ENCODE data around the gene CNTNAP2. TPM values are rescaled to one million over a fixed set of nuclear protein-coding genes. Genes with fewer than 3 reads are reported as not detected.

CNTNAP2 gene
- total RNA-seq, 8 experiments from 2014 or later = 0.05 to 27.0 (median 15.0) TPM

DNA sequence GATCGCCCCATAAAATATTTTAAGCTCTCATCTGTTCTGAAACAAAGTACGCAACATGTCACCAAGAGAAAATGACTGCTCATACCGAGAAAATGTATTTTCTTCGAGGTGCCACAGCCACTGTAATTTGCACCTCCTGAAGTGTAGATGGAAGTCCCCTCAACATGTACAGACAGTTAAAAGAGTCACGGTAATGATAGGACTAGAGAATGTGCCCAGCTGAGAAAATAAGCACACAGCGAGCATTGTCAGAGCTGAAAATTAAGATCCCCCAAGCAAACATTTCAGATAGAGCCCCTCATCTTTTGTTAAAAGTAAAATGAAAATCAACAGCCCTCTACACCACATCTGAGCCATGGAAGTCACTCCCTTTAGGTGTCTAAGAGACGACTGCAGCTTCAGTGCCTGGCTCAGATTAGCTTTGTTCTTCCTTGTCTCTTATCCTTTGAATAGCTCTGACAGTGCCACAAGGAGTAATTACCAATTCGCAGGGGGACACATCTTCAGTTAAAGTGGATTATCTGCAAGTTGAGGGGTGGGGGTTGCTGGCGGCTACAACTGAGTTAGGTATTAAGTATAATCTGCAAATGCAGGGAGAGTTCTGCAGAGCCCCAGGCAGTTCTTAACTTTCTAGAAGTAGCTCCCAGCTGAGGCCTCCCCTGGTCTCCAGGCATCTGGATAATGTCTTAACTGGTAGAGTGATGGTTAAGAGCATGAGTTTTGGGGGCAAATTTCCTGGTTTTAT lies 2251.3 kb downstream of the CNTNAP2 start:
- no peak overlapping the region for H3K4me3 ChIP-seq
- 4 to 93% (median 51%) methylated on average over 2 to 9 of the region's 9 CpGs; no CpG with 5 or more reads in 1 of the 10 experiments for WGBS, 10 experiments
- ATAC-seq (replicated peaks in 6 of 8) = peak in 1 of 8 experiments; percentile 41
- in situ Hi-C loops (cut with MboI; ENCODE audit: low pct_unique_long_range_greater_than_20kb in 2 of 9, low sequenced_read_pairs in 9 of 9, unreplicated experiment in 9 of 9) = no loop called here
- H3K4me1 ChIP-seq (replicated peaks in 1 of 2) = peaks cover 0 to 14% of the 10 kb centered on the region in 2 donors
- no peak overlapping the region for H3K27ac ChIP-seq

GRCh38 chr7:148368562-148368961 lies 2252.0 kb downstream of the CNTNAP2 start:
- ATAC-seq (replicated peaks in 6 of 8) = no peak
- in situ Hi-C loops (cut with MboI; ENCODE audit: low pct_unique_long_range_greater_than_20kb in 2 of 9, low sequenced_read_pairs in 9 of 9, unreplicated experiment in 9 of 9) = no loop called here
- WGBS, 10 experiments = 0 to 94% (median 45%) methylated on average over 3 to 9 of the region's 10 CpGs; no CpG with 5 or more reads in 3 of the 10 experiments
- H3K4me3 ChIP-seq = no peak overlapping the region
- peaks cover 0 to 14% of the 10 kb centered on the region in 2 donors for H3K4me1 ChIP-seq (replicated peaks in 1 of 2)
- no peak overlapping the region for H3K27ac ChIP-seq

DNA sequence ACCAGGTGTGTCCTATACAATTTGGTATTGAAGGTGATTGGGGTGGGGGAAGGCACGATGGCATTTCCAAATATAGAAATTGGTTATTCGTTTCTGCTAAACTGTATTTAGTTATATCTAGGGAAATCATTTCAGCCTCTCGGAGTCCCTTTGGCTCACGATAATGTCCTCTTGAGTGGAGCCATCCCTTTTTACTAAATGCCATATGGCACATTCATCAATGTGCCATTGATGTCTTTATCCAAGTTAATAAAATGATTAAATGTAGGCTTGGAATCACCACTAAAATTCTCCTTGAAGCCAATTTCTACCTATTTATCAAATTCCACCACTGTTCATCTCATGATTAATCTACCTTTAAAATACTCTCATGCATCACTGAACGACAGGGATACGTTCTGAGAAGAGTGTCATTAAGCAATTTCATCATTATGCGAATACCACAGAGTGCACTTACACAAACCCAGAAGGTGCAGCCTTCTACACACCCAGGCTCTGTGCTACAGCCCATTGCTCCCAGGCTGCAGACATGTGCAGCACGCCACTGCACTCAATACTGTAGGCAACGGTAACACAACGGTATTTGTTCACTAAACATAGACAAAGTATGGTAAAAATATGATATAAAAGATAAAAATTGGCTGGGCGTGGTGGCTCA lies 2254.8 kb downstream of the CNTNAP2 start:
- ATAC-seq (replicated peaks in 6 of 8) = peak in 6 of 8 experiments; percentile 40 to 99 (median 86)
- in situ Hi-C loops (cut with MboI; ENCODE audit: low pct_unique_long_range_greater_than_20kb in 2 of 9, low sequenced_read_pairs in 9 of 9, unreplicated experiment in 9 of 9) = no loop called here
- H3K4me3 ChIP-seq = no peak overlapping the region
- 20 to 100% (median 68%) methylated on average over 1 to 11 of the region's 11 CpGs for WGBS, 10 experiments
- H3K27ac ChIP-seq = no peak overlapping the region
- H3K4me1 ChIP-seq (replicated peaks in 1 of 2) = peaks cover 0 to 14% of the 10 kb centered on the region in 2 donors

DNA sequence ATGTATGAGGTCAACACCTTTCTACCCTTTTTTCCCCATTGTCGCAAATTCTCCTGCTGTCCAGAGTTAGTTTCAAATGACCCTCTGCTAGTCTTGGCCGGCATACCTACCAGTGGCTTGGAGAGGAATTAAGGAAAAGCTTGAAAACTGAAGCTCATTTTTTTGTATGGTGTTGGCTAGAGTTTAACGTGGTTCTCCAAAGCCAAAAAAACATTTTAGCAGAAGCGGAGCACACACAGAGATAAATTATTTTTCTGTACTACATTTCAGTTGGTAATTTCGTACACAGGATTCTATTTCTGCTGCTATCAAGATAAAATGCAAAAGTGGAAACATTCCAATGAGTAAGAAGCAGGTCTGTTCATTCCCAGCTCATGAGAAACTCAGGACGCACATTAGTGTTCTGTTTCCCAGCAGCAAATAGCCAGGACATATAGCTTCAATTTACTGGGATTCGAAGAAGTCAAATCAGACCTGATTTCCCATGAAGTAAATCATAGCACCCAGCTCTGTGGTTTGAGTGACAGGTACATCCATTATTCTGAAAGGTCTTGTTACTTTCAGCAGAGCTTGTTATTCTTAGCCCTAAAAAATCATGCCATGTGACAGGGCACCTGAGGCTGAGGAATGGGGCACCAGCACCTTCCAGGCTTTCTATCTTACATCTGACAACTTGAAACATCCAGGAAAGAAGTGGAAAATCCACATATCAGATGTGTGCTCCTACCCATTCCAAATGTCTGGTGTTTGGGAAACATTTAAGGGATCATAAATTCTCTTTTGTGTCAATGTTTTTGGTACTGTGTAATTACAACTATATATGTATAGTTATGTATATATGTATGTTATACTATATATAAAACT lies 2258.0 kb downstream of the CNTNAP2 start:
- WGBS, 10 experiments = 3 to 100% (median 86%) methylated on average over 1 to 7 of the region's 7 CpGs
- ATAC-seq (replicated peaks in 6 of 8) = no peak
- no peak overlapping the region for H3K4me3 ChIP-seq
- in situ Hi-C loops (cut with MboI; ENCODE audit: low pct_unique_long_range_greater_than_20kb in 2 of 9, low sequenced_read_pairs in 9 of 9, unreplicated experiment in 9 of 9) = no loop called here
- no peak overlapping the region for H3K27ac ChIP-seq
- H3K4me1 ChIP-seq (replicated peaks in 1 of 2) = peaks cover 4 to 19% of the 10 kb centered on the region in 2 donors

DNA sequence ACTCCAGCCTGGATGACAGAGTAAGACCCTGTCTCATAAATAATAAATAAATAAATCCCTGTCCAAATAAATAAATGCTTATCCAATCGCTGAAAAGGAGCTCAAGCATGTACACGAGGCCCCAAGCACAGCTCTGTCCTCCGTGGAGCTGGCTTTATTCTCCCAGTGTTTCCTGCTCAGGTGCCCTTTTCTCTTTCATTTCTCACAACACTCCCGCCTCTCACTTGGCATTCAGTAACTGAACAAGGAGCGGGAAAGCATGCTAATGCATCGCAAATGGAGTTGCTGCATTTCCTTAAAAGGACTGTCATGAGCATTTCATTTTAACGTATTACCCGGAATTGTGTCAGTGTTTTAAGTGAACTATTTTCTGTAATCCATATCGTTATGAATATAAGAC lies 2263.1 kb downstream of the CNTNAP2 start:
- ATAC-seq (replicated peaks in 6 of 8) = peak in 5 of 8 experiments; percentile 66 to 80 (median 69)
- peaks cover 13 to 24% of the 10 kb centered on the region in 2 donors for H3K4me1 ChIP-seq (replicated peaks in 1 of 2)
- WGBS, 10 experiments = 0 to 60% (median 30%) methylated on average over 1 to 9 of the region's 9 CpGs; no CpG with 5 or more reads in 2 of the 10 experiments
- no peak overlapping the region for H3K4me3 ChIP-seq
- in situ Hi-C loops (cut with MboI; ENCODE audit: low pct_unique_long_range_greater_than_20kb in 2 of 9, low sequenced_read_pairs in 9 of 9, unreplicated experiment in 9 of 9) = no loop called here
- peak overlapping the region; percentile 31 to 46 for H3K27ac ChIP-seq

- no peak overlapping the region for H3K4me3 ChIP-seq
- H3K27ac ChIP-seq = peak overlapping the region in 1 of 2 donors; percentile 38
- 7 to 93% (median 68%) methylated on average over 2 to 10 of the region's 13 CpGs; no CpG with 5 or more reads in 1 of the 10 experiments for WGBS, 10 experiments
- in situ Hi-C loops (cut with MboI; ENCODE audit: low pct_unique_long_range_greater_than_20kb in 2 of 9, low sequenced_read_pairs in 9 of 9, unreplicated experiment in 9 of 9) = no loop called here
- H3K4me1 ChIP-seq (replicated peaks in 1 of 2) = peaks cover 17 to 32% of the 10 kb centered on the region in 2 donors
- ATAC-seq (replicated peaks in 6 of 8) = peak in 1 of 8 experiments; percentile 5
These were observed 2264.2 kb downstream of the CNTNAP2 start for GRCh38 chr7:148380596-148381419.

GRCh38 chr7:148382596-148382995 lies 2266.0 kb downstream of the CNTNAP2 start:
- WGBS, 10 experiments = 0 to 100% (median 52%) methylated on average over 1 to 7 of the region's 8 CpGs; no CpG with 5 or more reads in 4 of the 10 experiments
- Histone ChIP-seq H3K4me3 (no peak overlapping the region), H3K27ac (no peak overlapping the region), H3K4me1 (replicated peaks in 1 of 2) (peaks cover 17 to 32% of the 10 kb centered on the region in 2 donors)
- in situ Hi-C loops (cut with MboI; ENCODE audit: low pct_unique_long_range_greater_than_20kb in 2 of 9, low sequenced_read_pairs in 9 of 9, unreplicated experiment in 9 of 9) = no loop called here
- no peak for ATAC-seq (replicated peaks in 6 of 8)

DNA sequence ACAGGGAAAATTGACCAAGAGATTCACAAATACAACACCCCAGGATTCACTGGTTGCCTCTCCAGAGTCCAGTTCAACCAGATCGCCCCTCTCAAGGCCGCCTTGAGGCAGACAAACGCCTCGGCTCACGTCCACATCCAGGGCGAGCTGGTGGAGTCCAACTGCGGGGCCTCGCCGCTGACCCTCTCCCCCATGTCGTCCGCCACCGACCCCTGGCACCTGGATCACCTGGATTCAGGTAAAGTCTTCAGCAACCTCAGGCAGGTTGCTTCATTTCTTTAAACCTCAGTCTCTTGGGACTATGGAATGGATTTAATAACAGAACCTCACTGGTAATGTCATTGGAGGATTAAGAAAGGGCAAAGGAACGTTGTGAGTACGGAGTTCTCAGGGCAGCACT lies 2267.1 kb downstream of the CNTNAP2 start:
- ATAC-seq (replicated peaks in 6 of 8) = no peak
- Histone ChIP-seq H3K4me3 (no peak overlapping the region), H3K4me1 (replicated peaks in 1 of 2) (peaks cover 17 to 32% of the 10 kb centered on the region in 2 donors), H3K27ac (no peak overlapping the region)
- in situ Hi-C loops (cut with MboI; ENCODE audit: low pct_unique_long_range_greater_than_20kb in 2 of 9, low sequenced_read_pairs in 9 of 9, unreplicated experiment in 9 of 9) = no loop called here
- WGBS, 10 experiments = 20 to 100% (median 88%) methylated on average over 1 to 13 of the region's 14 CpGs; no CpG with 5 or more reads in 2 of the 10 experiments

GRCh38 chr7:148385009-148385682 lies 2268.5 kb downstream of the CNTNAP2 start:
- no peak overlapping the region for H3K27ac ChIP-seq
- H3K4me1 ChIP-seq (replicated peaks in 1 of 2) = peaks cover 9 to 22% of the 10 kb centered on the region in 2 donors
- WGBS, 10 experiments = 5 to 52% (median 20%) methylated on average over 1 to 10 of the region's 10 CpGs; no CpG with 5 or more reads in 1 of the 10 experiments
- in situ Hi-C loops (cut with MboI; ENCODE audit: low pct_unique_long_range_greater_than_20kb in 2 of 9, low sequenced_read_pairs in 9 of 9, unreplicated experiment in 9 of 9) = no loop called here
- ATAC-seq (replicated peaks in 6 of 8) = peak in 5 of 8 experiments; percentile 86 to 93 (median 88)
- no peak overlapping the region for H3K4me3 ChIP-seq

- no peak for ATAC-seq (replicated peaks in 6 of 8)
- H3K4me1 ChIP-seq (replicated peaks in 1 of 2) = peaks cover 4% of the 10 kb centered on the region in 2 donors
- no peak overlapping the region for H3K27ac ChIP-seq
These were observed 2273.8 kb downstream of the CNTNAP2 start for GRCh38 chr7:148390381-148390780.

GRCh38 chr7:148391591-148391990 lies 2275.0 kb downstream of the CNTNAP2 start:
- no peak overlapping the region for H3K4me3 ChIP-seq
- in situ Hi-C loops (cut with MboI; ENCODE audit: low pct_unique_long_range_greater_than_20kb in 2 of 9, low sequenced_read_pairs in 9 of 9, unreplicated experiment in 9 of 9) = no loop called here
- H3K4me1 ChIP-seq (replicated peaks in 1 of 2) = peaks cover 16% of the 10 kb centered on the region in 2 donors
- no peak for ATAC-seq (replicated peaks in 6 of 8)
- 12 to 97% (median 89%) methylated on average over 2 to 4 of the region's 4 CpGs for WGBS, 10 experiments
- H3K27ac ChIP-seq = no peak overlapping the region

More at GRCh38 chr7:148390381-148390780, 2273.8 kb downstream of the CNTNAP2 start:
- no peak overlapping the region for H3K4me3 ChIP-seq
- in situ Hi-C loops (cut with MboI; ENCODE audit: low pct_unique_long_range_greater_than_20kb in 2 of 9, low sequenced_read_pairs in 9 of 9, unreplicated experiment in 9 of 9) = no loop called here

DNA sequence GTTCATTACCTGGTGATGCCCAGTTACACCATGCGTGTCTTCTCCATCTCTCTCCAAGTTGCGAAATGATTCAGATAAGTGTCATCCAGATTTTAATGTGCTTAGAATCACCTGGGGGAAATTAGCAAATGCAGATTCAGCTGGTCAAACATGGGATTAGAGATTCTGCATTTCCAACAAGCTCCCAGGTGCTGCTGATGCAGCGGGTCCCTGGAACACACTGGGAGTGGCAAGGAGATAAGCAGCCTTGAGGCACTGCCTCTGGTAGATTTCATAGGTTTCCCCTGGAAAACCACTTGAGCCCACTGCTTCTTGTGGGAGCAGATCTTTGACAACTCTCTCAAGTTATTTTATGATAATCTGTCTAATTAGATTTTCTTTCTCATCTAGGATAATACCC lies 2278.0 kb downstream of the CNTNAP2 start:
- ATAC-seq (replicated peaks in 6 of 8) = no peak
- Histone ChIP-seq H3K4me3 (no peak overlapping the region), H3K4me1 (replicated peaks in 1 of 2) (peaks cover 43 to 46% of the 10 kb centered on the region in 2 donors), H3K27ac (no peak overlapping the region)
- in situ Hi-C loops (cut with MboI; ENCODE audit: low pct_unique_long_range_greater_than_20kb in 2 of 9, low sequenced_read_pairs in 9 of 9, unreplicated experiment in 9 of 9) = no loop called here
- WGBS, 10 experiments = 34 to 100% (median 92%) methylated on average over 2 to 3 of the region's 3 CpGs; no CpG with 5 or more reads in 3 of the 10 experiments
